Body of pancreas (tissue), 4 donors: ENCODE results near the gene NBL1.

ENCODE experiments used
- POLR2A ChIP-seq, 3 donors: fragments of 450-650 bp; IDR thresholded peaks; one replicate each; pipeline ENCODE4 v1.6.1; 2016; ENCODE audit warnings: antibody characterized with exemption in 3 of 3, mild to moderate bottlenecking in 2 of 3
- TF ChIP-seq, protein P1 (sequence below), 7 experiments: fragments of 450-650 bp in 4 of 7; fragments of 200-600 bp in 3 of 7; sonication (generic) in 3 of 7; IDR thresholded peaks; one replicate each; pipeline ENCODE4 v1.5.1; 2016 to 2019; ENCODE audit warnings: antibody characterized with exemption in 7 of 7

DNA sequence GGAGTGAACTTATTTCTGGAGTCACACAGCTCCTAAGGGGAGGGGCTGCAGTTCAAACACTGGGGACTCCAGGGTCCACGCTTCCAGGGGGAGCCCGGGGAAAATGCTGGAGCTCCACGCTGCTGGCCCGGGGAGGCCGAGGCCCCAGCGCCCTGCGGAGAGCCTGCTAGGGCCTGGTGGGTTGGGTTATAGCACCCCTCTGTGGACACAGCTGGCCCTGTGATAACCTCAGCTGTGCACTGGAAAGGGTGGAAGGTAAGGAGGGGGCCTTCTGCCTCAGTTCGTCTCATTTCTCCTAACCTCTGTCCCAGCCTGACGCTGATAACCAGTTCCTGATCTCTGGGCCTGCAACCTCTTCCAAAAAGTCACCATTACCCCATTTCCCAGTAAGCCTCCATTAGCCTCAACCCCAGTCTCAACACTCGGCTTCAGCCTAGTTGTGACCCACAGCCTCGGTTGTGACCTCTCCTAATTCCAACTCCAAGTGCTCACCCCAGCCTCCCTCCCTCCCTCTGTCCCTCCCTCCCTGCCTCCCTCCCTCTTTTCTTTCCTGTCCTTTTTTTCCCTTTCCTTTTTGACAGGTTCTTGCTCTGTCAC lies 7.1 kb downstream of the NBL1 start:
- TF ChIP-seq POLR2A (IDR thresholded peaks at IDR 0.05), result no peak
- TF ChIP-seq, protein P1, sequence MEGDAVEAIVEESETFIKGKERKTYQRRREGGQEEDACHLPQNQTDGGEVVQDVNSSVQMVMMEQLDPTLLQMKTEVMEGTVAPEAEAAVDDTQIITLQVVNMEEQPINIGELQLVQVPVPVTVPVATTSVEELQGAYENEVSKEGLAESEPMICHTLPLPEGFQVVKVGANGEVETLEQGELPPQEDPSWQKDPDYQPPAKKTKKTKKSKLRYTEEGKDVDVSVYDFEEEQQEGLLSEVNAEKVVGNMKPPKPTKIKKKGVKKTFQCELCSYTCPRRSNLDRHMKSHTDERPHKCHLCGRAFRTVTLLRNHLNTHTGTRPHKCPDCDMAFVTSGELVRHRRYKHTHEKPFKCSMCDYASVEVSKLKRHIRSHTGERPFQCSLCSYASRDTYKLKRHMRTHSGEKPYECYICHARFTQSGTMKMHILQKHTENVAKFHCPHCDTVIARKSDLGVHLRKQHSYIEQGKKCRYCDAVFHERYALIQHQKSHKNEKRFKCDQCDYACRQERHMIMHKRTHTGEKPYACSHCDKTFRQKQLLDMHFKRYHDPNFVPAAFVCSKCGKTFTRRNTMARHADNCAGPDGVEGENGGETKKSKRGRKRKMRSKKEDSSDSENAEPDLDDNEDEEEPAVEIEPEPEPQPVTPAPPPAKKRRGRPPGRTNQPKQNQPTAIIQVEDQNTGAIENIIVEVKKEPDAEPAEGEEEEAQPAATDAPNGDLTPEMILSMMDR (IDR thresholded peaks at IDR 0.05), result peak; percentile 25 to 66 (median 60)
